HG03135 (cell line): ENCODE results near the gene PCNA.
A peak's percentile ranks its signal among the peaks of the same experiment; 100 is the strongest.
"Not testable (repeated sequence)": the region's sequence is repeated elsewhere in the genome, so short reads cannot be mapped to it uniquely, and the experiment has no call there.

Experiments used
- ATAC-seq: cut with Tn5 transposase; IDR thresholded peaks from one replicate; pipeline ENCODE4 v1.9.1; 2021; ENCODE audit warnings: mild to moderate bottlenecking, moderate library complexity; ENCODE audit not compliant: unreplicated experiment

Gene PCNA

DNA sequence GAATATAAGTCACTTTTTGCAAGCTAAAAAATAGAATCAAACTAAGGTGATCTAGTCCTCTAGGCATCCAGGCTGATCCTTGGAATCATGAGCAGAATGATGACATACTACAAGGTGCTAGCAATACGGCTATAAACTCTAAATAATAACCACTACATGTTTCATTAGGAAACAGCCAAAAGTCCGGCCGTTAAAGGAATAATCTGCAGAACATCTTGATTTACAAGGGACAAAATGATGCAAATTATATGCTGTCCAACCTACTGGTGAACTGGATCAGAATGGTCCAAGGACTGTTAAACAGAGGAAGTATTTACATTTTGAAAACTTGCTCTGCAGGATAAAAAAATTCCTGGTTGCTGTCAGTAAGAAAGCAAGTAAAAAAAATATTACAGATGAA is 19.8 kb downstream of the PCNA start:
- ATAC-seq, result not testable (repeated sequence)

DNA sequence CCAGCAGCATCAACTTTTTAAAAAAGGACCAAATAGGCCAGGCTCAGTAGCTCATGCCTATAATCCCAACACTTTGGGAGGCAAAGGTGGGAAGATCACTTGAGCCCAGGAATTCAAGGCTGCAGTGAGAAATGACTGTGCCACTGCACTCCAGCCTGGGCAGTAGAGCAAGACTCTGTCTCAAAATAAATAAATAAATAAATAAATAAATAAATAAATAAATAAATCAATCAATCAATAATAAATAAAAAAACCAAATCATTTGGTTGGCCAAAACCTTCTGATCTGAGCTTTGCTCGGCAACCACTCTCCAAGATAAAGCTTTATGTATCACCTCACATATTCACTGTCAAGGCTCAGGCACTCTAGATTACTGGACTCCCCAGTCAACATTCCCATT is 20.7 kb downstream of the PCNA start:
- ATAC-seq, result not testable (repeated sequence)

DNA sequence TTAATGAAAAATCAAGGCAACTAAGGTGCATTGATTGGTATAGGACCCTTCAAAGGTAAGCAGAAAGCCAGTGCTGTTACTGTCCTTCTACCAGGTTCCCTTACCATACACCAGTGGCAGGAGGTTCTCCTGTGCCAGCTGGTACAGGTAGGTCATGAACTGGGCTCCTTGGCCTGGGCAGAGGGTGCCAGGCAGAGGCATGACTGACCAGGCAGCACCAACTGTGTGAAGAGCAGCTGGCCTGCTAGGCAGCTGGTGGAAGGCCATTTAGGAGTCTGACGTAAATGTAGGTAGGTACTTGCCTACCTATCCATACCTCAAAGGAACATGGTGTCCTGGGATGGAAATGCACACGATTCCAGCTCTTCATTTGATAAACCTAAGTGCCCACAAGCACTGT is 23.3 kb downstream of the PCNA start:
- ATAC-seq, result no peak

DNA sequence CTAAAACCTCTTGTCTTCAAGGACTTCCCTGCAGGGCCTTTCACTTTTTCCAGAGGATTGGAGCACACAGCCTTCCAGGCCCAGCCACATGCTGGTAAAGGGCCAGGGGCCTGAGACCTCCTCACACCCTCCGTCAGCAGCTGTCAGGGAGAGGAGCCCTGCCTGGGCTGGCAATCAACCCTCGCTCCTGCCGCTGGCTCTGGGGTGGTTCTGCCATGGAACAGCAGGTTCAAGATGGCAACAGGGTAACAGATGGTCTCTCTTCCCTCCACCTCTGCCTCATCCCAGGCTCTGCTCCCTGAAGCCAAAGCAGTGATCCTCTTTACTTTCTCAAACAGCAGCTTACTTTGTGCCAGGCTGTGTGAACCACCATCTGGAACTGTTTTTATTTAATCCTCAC is 23.8 kb downstream of the PCNA start:
- no peak for ATAC-seq

DNA sequence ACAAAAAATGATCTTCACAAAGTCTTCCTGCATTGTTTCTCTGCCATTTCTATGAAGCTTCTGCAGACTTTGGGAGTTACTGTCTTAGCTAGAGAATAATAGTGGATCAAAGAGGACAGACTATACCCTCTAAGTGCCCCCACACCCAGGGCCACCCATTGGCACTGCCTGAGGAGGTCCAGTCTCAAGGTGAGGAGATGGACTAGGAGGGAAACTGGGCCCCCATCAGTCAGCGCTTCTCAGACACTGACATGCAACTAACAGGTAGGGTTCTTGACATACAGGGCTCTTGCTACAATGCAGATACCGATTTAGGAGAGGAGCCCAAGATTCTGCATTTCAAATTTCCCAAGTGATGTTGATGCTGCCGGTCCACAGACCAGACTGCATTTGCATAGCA is 24.3 kb downstream of the PCNA start:
- ATAC-seq, result no peak

DNA sequence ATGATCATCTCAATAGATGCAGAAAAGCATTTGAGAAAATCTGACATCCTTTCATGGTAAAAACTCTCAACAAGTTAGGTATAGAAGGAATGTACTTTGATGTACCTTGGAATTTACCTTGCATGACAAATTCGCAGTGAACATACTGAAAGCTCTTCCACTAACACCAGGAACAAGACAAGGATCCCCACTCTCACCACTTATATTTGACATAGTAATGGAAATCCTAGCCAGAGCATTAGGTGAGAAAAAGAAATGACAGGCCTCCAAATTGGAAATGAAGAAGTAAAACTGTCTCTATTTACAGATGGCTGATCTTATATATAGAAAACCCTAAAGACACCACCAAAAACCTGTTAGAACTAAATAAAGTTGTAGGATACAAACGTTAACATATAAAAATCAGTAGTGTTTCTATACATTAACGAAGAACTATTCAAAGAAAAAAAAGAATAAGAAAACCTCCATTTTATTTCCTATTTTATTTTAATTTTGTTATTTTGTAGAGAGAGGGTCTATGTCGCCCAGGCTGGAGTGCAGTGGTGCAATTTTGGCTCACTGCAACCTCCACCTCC is 26.9 kb downstream of the PCNA start:
- no peak for ATAC-seq

DNA sequence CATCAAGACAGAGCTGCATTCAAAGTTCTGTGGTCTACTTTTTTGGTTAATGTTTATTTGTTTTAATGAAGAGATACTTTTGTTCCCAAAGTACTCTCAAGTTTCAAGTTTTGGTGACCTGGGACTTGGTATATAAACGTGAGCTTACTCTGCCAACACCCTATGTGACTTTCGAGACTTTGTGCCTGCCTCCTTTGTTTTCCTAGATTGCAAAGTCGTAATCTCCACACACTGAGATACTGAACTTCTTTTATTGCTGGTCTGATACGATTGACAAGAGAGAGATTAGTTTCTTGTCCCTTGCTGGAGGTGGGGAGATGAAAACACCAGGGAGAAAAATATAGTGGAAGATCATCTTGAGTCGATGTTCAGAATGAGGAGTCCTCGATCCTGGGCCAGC is 27.9 kb downstream of the PCNA start:
- no peak for ATAC-seq

DNA sequence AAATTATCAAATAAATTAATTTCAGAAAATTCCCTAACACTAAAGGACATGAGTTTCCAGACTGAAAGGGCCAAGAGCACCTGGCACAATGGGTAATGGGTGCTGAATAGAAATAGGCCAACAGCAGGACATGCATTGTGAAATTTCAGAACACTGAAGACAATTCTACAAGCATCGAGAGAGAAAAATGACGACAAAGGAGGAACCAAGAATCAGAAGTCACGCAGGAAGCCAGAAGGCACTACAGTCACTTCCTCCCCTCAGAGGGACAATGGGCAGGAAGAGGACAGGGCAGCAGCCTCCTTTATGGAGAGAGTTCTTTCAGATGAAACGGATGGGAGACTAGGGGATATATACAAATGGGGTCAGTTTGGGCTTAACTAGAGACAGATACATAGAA is 29.6 kb downstream of the PCNA start:
- ATAC-seq, result no peak

DNA sequence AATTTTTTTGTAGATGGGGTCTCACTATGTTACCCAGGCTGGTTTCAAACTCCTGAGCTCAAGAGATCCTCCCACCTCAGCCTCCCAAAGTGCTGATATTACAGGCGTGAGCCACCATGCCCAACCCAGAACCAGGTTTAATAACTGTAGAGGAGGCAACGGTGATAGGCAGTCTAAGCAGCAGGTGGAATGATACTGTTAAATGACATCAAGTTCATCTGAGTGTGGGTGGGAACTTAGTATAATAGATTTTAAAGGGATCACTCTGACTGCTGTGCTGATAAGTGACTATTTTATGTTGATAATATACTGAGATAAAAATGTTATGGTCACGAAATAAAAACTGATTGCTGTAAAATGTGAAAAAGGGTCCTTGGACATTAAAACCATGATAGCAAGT is 31.1 kb downstream of the PCNA start:
- no peak for ATAC-seq

DNA sequence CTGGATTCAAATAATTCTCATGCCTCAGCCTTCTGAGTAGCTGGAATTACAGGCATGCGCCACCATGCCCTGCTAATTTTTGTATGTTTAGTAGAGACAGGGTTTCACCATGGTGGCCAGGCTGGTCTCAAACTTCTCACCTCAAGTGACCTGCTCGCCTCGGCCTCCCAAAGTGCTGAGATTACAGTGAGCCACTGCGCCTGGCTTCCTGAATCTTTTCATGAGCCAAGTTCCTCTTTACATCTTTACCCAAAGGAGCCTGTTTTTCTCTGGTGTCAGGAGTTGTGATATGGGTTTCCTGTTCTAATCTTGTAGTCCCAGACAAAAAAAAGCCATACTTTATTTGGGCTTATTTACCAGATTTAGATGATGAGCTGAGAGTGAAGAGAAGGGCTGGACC is 34.4 kb downstream of the PCNA start:
- ATAC-seq, result no peak

DNA sequence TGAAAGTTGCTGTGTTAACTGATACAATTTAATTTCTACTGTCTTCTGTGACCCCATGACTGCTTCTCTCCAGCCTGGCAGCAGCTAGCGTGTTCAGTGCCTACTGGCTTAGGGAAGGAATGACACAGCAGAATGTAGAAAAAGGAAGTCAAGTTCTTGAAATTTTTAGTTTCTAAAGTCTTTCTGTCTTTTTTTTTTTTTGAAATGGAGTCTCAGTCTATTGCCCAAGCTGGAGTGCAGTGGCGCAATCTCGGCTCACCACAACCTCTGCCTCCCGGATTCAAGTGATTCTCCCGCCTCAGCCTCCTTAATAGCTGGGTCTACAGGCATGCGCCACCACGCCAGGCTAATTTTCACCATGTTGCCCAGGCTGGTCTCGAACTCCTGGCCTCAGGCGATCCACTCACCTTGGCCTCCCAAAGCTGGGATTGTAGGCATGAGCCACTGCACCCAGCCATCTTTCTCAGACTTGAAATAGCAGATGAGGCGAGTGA is 39.3 kb downstream of the PCNA start:
- ATAC-seq, result no peak

DNA sequence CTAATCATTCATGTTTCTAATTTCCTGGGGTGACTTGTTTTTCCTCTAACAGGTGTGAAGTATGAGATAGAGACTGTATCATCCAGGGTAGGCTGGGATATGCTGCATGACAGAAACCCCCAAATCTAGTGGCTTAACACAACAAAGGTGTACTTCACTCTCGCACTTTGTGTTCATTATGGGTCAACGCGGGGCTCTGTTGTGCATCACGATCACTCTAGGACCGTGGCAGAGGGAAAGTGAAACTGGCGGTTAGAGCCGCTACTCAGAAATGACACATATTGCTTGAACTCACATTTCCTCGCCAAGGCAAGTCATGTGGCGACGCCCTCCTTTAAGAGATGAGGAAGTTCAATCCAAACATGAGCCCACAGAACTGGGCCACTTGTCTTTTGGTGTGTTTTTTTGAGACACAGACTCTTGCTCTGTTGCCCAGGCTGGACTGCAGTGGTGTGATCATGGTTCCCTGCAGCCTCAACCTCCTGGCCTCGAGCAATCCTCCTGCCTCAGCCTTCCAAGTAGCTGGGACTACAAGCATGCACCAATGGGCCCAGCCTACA is 41.3 kb downstream of the PCNA start:
- peak; percentile 96 for ATAC-seq

DNA sequence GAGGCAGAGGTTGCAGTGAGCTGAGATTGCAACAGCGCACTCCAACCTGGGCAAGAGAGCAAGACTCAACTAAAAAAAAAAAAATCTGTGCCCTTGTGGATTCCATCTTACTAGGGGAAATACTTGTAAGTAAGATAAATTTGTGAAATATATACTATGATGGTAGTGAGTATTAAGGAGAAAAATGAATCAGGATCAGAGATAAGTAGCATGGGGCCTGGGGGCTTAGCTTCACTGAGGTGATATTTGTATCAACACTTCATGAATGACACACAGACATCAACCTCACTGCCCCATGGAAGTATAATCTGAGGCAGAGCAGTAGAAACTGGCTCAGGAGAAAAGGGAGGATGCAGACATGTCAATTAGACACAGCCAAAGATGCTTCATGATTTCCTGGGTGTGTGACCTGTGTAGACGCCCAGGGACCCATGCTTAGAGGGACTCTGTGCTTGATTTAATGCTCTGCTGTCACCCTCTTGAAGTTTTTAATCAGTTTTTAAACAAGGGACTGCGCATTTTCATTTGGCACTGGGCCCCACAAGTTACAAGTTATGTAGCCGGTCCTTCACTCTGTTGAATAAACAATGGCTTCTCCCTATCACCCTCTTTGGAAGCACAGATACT is 41.9 kb downstream of the PCNA start:
- ATAC-seq, result no peak

DNA sequence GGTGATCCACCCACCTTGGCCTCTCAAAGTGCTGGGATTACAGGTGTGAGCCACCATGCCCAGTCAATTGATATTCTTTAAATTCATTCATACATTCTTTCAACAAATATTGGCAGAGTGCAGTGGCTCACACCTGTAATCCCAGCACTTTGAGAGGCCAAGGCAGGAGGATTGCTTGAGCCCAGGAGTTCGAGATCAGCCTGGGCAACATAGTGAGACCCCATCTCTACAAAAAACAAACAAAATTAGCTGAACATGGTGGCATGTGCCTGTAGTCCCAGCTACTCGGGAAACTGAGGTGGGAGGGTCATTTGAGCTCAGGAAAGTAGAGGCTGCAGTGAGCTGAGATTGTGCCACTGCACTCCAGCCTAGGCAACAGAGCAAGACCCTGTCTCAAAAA is 42.8 kb downstream of the PCNA start:
- not testable (repeated sequence) for ATAC-seq

DNA sequence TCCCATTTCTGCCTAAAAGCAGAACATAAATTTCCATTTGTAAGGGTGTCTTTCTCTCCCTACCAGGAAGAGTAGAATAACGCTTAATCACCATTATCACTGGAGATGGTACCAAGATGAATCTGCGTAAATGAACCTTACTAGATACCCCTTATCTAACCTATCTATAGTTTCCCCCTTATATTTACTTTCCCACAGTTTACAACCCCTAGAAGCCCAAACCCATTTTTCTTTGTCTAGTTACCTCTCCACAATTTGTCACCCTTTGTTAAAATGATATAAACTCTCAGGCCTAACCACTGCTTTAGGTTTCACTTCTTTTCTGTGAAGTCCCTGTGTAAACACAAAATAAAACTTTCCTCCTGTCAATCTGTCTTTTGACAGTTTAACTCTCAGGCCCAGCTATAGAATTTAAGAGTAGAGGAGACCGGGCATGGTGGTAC is 45.5 kb downstream of the PCNA start:
- no peak for ATAC-seq

DNA sequence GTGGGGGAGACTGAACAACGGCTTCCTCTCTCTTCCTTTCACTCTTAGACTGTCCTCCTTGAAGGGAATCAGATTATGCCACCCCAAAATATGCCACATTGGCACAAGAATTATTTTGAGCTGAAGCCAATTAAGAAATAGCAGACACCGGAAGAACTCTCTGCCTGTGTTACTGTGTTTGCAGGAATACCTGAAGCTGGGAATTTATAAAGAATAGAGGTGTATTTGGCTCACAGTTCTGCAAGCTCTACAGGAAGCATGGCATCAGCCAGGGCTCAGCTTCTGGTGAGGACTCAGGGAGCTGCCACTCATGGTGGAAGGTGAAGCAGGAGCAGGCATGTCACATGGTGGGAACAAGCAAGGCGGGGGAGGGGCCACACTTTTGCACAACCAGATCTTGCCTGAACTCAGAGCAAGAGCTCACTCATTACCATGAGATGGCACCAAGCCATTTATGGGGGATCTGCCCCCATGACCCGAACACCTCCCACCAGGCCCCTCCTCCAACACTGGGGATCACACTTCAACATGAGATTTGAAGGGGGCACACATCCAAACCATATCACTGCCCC is 46.0 kb downstream of the PCNA start:
- ATAC-seq, result no peak

DNA sequence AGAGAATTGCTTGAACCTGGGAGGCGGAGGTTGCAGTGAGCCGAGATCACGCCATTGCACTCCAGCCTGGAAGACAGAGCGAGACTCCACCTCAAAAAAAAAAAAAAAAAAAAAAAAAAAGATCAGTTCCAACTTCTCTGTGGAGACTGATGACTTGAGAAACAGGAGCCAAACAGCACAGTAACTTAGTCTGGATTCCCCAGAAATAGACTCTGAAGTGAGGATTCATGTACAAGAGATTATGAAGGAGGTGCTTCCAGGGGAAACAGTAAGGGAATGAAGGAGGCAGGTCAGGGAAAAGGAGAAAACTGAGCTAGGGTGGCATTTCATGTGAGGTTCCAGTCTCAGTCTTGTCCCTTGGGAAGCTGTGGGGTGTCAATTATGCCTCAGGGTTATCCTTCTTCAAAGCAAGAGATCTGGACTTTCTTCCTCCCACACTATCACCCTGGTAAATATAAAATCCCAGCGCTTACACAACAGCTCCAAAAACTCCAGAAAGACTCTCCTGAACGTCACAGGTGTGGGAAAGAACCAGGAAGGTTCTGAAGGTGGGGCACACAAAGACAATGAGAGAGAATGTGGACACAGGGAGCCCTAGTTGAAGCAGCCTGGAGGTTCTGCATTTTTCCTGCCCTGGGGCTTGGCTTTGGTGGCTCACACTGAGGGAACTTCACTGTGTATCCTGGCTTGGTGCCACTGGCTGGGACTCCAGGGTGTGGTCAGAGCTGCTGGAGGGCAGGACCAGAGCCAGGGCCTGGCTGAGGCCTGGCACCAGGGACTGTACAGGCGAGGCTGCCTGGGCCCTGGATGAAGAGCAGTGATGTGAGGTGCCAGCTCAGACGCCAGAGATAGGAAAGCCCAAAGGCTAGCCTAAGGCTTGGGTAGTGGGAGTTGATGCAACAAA is 46.8 kb downstream of the PCNA start:
- no peak for ATAC-seq

DNA sequence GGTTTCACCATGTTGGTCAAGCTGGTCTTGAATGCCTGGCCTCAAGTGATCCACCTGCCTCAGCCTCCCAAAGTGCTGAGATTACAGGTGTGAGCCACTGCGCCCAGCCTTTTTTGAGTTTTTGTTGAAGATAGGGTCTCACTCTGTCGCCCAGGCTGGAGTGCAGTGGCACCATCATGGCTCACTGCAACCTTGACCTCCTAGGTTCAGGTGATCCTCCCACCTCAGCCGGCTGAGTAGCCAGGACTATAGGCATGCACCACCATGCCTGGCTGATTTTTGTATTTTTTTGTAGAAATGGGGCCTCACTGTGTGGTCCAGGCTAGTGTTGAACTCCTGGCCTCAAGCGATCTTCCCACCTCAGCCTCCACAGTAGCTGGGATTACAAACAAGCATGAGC is 47.8 kb downstream of the PCNA start:
- not testable (repeated sequence) for ATAC-seq

DNA sequence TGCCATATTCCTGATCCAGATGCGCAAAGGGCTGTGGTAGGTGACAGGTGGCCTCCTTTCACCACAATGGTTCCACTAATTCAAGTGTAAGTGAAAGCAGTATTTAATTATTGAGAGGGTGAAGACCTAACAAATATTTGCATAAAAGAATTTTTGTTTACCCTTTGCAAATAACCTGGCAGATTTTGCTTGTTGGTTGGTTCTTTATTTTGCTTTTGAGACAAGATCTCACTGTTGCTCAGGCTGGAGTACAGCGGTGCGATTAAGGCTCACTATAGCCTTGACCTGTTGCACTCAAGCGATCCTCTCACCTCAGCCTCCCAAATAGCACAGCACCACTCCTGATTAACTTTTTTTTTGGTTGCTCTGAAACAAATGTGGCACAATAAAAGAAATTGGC is 49.2 kb downstream of the PCNA start:
- no peak for ATAC-seq

DNA sequence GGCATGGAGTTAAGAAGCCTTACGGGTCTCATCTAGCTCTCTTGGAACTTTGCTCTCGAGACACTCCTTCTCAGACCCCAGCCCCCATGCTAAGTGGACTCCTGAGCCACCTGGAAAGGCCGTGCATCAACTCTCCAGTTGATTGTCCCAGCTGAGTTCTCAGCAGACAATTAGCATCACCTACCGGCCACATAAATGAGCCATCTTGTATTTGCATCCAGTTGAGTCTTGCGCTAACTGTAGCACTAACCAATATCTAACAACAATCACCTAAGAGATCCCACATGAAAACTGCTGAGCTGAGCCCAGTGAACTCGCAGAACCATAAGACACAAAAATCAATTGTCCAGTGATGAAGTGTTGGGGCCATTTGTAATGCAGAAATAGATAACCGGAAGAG is 49.7 kb downstream of the PCNA start:
- no peak for ATAC-seq

DNA sequence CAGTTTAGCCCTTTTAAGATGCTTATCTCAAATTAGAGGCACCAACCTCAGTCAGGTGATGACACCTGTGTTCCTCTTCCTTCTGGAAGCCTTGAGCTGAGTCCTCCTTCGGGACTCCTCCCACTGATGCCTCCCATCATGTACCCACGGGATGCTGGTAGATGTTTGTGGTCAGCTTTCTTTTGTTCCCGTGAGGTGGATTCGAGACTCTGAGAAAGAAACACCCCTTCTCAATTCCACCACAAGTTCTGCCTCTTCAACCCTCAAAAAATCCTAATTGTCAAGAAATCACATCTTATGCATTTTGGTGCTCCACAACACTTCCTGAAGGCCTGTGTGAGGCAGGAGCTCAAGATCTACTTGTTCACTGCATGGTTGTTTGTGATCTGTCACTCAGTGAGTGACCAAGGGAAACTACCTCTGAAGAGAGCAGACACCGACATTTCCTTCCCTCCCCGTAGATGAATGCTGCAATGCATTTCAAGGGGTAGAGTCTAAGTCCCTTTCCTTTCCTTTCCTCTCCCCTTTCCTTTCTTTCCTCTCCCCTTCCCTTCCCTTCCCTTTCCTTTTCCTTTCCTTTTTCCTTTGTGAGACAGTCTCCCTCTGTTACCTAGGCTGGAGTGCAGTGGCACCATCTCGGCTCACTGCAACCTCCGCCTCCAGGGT is 50.5 kb downstream of the PCNA start:
- no peak for ATAC-seq
